Uterus (tissue), 2 donors: ENCODE measurements around the gene MYBPC1.
"Not testable (repeated sequence)": the region's sequence is repeated elsewhere in the genome, so short reads cannot be mapped to it uniquely, and the experiment has no call there.

ENCODE experiments used
- POLR2A ChIP-seq, 2 donors: fragments of 450-650 bp; IDR thresholded peaks; one replicate each; pipeline ENCODE4 v1.6.1; 2016; ENCODE audit warnings: antibody characterized with exemption in 2 of 2, mild to moderate bottlenecking in 1 of 2, moderate library complexity in 1 of 2
- TF ChIP-seq, protein P1 (sequence below), 4 experiments: fragments of 200-600 bp in 2 of 4; fragments of 450-650 bp in 2 of 4; sonication (generic) in 2 of 4; IDR thresholded peaks; one replicate each; pipeline ENCODE4 v1.5.1; 2016 to 2019; ENCODE audit warnings: antibody characterized with exemption in 4 of 4, mild to moderate bottlenecking in 2 of 4, moderate library complexity in 1 of 4

DNA sequence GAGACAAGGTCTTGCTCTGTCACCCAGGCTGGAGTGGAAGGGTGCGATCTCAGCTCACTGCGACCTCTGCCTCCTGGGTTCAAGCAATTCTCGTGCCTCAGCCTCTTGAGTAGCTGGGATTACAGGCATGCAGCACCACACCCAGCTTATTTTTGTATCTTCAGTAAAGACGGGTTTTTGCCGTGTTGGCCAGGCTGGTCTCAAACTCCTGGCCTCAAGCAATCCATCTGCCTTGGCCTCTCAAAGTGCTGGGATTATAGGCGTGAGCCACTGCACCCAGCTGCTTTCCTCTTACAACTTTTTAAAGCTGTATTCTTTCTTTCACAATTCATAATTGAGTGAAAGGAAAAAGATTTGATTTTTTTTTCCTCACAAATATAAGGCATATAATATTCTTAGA lies 86.9 kb downstream of the MYBPC1 start:
- not testable (repeated sequence) for TF ChIP-seq POLR2A (IDR thresholded peaks at IDR 0.05)
- TF ChIP-seq, protein P1, sequence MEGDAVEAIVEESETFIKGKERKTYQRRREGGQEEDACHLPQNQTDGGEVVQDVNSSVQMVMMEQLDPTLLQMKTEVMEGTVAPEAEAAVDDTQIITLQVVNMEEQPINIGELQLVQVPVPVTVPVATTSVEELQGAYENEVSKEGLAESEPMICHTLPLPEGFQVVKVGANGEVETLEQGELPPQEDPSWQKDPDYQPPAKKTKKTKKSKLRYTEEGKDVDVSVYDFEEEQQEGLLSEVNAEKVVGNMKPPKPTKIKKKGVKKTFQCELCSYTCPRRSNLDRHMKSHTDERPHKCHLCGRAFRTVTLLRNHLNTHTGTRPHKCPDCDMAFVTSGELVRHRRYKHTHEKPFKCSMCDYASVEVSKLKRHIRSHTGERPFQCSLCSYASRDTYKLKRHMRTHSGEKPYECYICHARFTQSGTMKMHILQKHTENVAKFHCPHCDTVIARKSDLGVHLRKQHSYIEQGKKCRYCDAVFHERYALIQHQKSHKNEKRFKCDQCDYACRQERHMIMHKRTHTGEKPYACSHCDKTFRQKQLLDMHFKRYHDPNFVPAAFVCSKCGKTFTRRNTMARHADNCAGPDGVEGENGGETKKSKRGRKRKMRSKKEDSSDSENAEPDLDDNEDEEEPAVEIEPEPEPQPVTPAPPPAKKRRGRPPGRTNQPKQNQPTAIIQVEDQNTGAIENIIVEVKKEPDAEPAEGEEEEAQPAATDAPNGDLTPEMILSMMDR (IDR thresholded peaks at IDR 0.05): not testable (repeated sequence)
